ENCODE data around the gene STK25. TPM values are rescaled to one million over a fixed set of nuclear protein-coding genes. Genes with fewer than 3 reads are reported as not detected.

Gene STK25
- total RNA-seq, 3 donors from 2014 or later = 97.1 to 104 (median 100) TPM

DNA sequence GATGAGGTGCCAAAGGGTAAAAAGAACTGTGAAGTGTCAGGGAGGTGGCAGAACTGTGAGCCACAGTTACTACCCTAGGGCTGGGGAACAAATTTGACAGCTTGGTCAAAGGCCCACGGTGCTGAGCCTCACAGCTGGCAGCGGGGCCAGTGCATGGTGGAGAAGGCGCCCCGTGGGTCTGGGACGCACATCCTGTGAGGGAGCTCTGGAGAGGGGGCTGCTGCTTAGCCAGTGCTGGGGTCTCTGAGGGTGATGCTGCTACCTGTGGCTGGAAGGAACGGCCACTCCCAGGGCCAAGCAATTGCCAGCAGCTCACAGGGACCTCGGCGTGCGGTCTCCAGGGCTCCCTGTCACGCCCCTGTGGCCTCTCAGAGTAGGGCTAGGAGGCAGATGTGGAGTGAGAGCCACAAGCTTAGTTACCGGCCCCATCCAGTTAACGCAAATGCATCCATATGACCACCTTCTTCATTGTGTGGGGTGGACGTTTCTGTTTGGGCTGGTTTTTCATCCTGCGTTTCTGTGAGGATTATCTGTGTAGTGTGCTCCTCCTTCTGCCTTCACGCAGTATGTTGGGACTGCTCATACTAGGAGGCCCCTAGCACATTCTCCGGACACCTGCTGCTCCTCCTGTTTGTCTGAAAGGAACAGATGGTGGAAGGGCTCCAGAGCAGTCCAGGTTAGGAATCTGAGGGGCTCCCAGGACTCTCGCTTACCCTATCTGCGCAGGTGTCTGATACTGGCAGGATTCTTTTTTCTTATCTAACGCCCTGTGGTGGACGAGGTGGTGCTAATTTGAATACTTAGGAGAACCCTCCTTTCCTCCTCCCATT lies 26.0 kb downstream of the STK25 start:
- ATAC-seq (no peak), DNase-seq (no peak)
- Mint-ChIP-seq H3K9me3 (no peaks in the 10 kb centered on the region), H3K27me3 (ENCODE audit: low read depth) (no peaks in the 10 kb centered on the region), H3K4me1 (ENCODE audit: low read depth) (no peaks in the 10 kb centered on the region), H3K36me3 (ENCODE audit: insufficient read depth) (peaks cover 6% of the 10 kb centered on the region), H3K4me3 (no peak overlapping the region)

DNA sequence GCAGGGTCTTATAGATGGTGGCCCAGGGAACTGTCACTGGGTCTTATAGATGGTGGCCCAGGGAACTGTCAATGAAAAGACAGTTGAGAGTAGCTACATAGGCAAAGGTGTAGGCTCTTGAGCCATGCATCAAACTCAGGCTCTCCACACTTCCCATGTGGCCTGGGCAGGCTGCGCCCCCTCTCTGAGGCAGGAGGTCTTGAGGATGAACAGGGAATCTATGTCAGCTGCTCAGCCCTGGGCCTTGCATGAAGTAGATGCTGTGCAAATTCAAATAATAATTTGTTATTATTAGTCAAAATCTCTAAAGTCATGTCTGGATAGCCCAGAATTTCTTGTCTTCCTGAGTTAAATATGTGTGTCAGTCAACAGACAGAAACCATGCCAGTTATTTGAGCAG lies 26.7 kb downstream of the STK25 start:
- H3K9me3 Mint-ChIP-seq = no peaks in the 10 kb centered on the region
- H3K4me1 Mint-ChIP-seq (ENCODE audit: low read depth) = no peaks in the 10 kb centered on the region
- ATAC-seq (no peak), DNase-seq (no peak)
- no peaks in the 10 kb centered on the region for H3K27me3 Mint-ChIP-seq (ENCODE audit: low read depth)
- H3K4me3 Mint-ChIP-seq = no peak overlapping the region
- peaks cover 4% of the 10 kb centered on the region for H3K36me3 Mint-ChIP-seq (ENCODE audit: insufficient read depth)

DNA sequence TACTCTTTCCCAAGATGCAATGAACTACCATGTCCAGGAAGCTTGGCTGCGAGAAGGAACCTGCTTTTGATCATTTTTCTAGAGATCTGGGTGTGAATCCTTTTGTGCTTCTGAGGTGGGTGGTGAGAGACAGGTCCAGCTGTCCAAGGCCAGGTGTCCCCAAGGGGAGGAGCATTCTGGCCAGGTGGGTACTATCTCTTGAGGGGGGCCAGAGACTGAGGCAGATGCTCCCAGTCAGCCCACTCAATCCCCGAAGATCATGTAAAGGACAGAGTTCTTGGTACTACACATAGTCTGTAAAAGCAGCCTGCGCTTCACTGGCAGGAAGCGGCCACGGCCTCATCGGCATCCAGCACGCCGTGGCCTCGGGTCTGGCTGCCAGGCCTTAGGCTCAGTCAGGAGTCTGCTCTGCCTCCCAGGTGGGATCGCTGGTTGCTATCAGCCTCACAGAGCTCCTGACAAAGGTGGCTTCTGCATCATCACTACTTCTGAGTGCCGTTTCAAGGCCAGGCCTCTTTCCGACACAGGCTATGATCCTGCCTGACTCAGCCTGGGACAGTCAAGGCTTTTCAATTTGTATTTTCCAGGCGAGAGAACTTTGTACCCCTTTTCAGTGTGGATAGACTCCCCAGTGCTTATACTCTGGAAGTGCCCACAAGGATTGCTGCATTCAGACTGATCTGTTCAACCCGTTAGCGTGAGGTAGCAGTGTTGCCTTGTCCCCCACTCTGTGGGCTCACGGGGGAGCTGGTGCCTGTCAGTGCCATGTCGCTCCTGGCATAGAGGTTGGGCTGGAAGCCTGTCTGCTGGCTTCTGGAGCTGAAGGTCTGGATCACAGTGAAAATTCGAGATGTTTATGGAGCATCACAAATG lies 29.1 kb downstream of the STK25 start:
- Mint-ChIP-seq H3K4me3 (no peak overlapping the region), H3K27me3 (ENCODE audit: low read depth) (no peaks in the 10 kb centered on the region), H3K36me3 (ENCODE audit: insufficient read depth) (peaks cover 4% of the 10 kb centered on the region), H3K9me3 (no peaks in the 10 kb centered on the region), H3K4me1 (ENCODE audit: low read depth) (no peaks in the 10 kb centered on the region)
- DNase-seq (no peak), ATAC-seq (no peak)

- H3K27me3 Mint-ChIP-seq (ENCODE audit: low read depth) = peaks cover 1% of the 10 kb centered on the region
- no peak overlapping the region for H3K4me3 Mint-ChIP-seq
- H3K36me3 Mint-ChIP-seq (ENCODE audit: insufficient read depth) = peaks cover 2% of the 10 kb centered on the region
- DNase-seq (no peak), ATAC-seq (no peak)
- no peaks in the 10 kb centered on the region for H3K4me1 Mint-ChIP-seq (ENCODE audit: low read depth)
- no peaks in the 10 kb centered on the region for H3K9me3 Mint-ChIP-seq
Measured at GRCh38 chr2:241478166-241478565, 30.2 kb downstream of the STK25 start.

DNA sequence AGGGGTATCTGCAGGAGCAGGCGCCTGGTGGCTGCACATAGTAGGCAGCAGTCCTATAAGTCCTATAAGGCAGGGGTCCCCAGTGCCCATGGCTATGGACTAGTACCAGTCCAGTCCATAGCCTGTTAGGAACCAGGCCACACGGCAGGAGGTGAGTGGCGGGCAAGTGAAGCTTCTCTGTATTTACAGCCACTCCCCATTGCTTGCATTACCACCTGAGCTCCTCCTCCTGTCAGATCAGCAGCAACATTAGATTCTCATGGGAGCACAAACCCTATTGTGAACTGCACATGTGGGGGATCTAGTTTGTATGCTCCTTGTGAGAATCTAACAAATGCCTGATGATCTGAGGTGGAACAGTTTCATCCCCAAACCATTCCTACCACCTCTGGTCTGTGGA lies 33.1 kb downstream of the STK25 start:
- DNase-seq (no peak), ATAC-seq (no peak)
- Mint-ChIP-seq H3K4me1 (ENCODE audit: low read depth) (peaks cover 2% of the 10 kb centered on the region), H3K36me3 (ENCODE audit: insufficient read depth) (peaks cover 4% of the 10 kb centered on the region), H3K4me3 (no peak overlapping the region), H3K27me3 (ENCODE audit: low read depth) (peaks cover 19% of the 10 kb centered on the region), H3K9me3 (no peaks in the 10 kb centered on the region)

GRCh38 chr2:241473399-241473798 lies 35.0 kb downstream of the STK25 start:
- ATAC-seq (no peak), DNase-seq (no peak)
- Mint-ChIP-seq H3K9me3 (no peaks in the 10 kb centered on the region), H3K36me3 (ENCODE audit: insufficient read depth) (peaks cover 2% of the 10 kb centered on the region), H3K4me1 (ENCODE audit: low read depth) (peaks cover 4% of the 10 kb centered on the region), H3K27me3 (ENCODE audit: low read depth) (peaks cover 19% of the 10 kb centered on the region), H3K4me3 (no peak overlapping the region)

DNA sequence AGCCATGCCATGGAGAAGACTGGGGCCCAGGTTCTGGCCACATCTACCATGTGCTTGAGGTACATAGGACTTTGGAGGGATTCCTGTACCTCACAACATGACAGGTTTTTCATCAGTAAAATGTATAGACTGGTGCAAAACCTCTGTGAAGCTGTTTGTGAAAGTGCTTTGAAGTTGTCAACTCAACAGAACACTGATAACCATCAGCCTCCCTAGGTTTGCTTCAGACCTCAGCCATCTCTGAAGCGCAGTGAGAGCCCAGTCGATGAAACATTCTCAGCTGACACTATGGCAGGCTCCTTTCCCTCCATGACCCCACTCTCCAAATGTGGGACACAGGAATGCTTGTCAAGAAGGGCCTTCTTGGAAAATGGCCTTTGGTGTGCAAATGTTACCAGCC lies 38.6 kb downstream of the STK25 start:
- no peak for ATAC-seq
- H3K4me3 Mint-ChIP-seq = no peak overlapping the region
- peaks cover 4% of the 10 kb centered on the region for H3K36me3 Mint-ChIP-seq (ENCODE audit: insufficient read depth)
- H3K27me3 Mint-ChIP-seq (ENCODE audit: low read depth) = peaks cover 19% of the 10 kb centered on the region
- H3K4me1 Mint-ChIP-seq (ENCODE audit: low read depth) = peaks cover 4% of the 10 kb centered on the region
- no peak for DNase-seq
- H3K9me3 Mint-ChIP-seq = no peaks in the 10 kb centered on the region

DNA sequence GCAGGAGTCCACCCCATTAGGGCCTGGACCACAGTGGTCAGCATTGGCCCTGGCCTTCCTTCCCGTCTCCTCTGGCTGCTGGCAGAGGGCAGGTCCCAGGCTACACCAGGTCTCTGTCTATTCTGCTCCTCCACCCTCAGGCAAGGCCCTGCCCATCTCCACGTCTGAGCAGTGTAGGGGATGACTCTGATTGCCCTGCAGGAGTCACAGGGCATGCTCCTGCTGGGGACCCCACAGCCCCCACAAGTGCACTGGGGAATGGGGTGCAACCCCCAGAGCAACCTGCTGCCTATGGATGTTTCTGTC lies 40.0 kb downstream of the STK25 start:
- DNase-seq (no peak), ATAC-seq (no peak)
- Mint-ChIP-seq H3K36me3 (ENCODE audit: insufficient read depth) (peaks cover 4% of the 10 kb centered on the region), H3K9me3 (no peaks in the 10 kb centered on the region), H3K27me3 (ENCODE audit: low read depth) (peaks cover 19% of the 10 kb centered on the region), H3K4me3 (no peak overlapping the region), H3K4me1 (ENCODE audit: low read depth) (peaks cover 4% of the 10 kb centered on the region)

DNA sequence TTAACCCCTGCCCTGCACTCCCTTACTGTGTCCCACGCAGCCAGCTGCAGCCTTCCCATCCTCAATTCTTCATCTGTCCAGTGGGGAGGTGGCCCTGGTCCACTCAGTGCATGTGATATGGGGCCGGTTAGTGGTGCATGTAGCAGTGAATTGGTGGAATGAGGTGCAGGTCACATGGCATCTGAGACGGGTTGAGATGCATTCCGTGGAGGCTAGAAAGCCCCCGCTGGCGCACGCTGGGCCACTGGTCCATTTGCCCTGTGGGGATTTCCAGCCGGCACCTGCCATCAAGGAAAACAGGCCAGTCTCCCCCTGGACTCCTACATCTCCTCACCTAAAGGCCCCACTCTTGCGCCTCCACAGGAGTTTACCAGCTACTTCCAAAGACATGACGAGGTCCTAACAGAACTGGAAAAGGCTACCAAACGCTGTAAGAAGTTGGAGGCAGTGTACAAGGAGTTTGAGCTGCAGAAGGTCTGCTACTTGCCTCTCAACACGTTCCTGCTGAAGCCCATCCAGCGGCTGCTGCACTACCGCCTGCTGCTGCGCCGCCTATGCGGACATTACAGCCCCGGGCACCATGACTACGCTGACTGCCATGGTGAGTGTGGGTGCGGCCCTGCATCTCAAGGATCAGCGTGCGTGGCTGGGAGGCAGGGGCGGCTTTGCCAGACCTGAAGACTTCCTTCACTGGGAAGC lies 40.5 kb downstream of the STK25 start:
- ATAC-seq (no peak), DNase-seq (no peak)
- Mint-ChIP-seq H3K9me3 (no peaks in the 10 kb centered on the region), H3K4me3 (no peak overlapping the region), H3K36me3 (ENCODE audit: insufficient read depth) (peaks cover 4% of the 10 kb centered on the region), H3K4me1 (ENCODE audit: low read depth) (peaks cover 4% of the 10 kb centered on the region), H3K27me3 (ENCODE audit: low read depth) (peaks cover 16% of the 10 kb centered on the region)

GRCh38 chr2:241466230-241466629 lies 42.2 kb downstream of the STK25 start:
- DNase-seq (no peak), ATAC-seq (no peak)
- peaks cover 4% of the 10 kb centered on the region for H3K4me1 Mint-ChIP-seq (ENCODE audit: low read depth)
- H3K4me3 Mint-ChIP-seq = no peak overlapping the region
- peaks cover 3% of the 10 kb centered on the region for H3K27me3 Mint-ChIP-seq (ENCODE audit: low read depth)
- no peaks in the 10 kb centered on the region for H3K9me3 Mint-ChIP-seq
- H3K36me3 Mint-ChIP-seq (ENCODE audit: insufficient read depth) = peaks cover 3% of the 10 kb centered on the region

GRCh38 chr2:241465543-241465942 lies 42.8 kb downstream of the STK25 start:
- Mint-ChIP-seq H3K4me3 (no peak overlapping the region), H3K36me3 (ENCODE audit: insufficient read depth) (peaks cover 3% of the 10 kb centered on the region), H3K9me3 (no peaks in the 10 kb centered on the region), H3K4me1 (ENCODE audit: low read depth) (peaks cover 4% of the 10 kb centered on the region), H3K27me3 (ENCODE audit: low read depth) (peaks cover under 1% of the 10 kb centered on the region)
- no peak for ATAC-seq
- no peak for DNase-seq

DNA sequence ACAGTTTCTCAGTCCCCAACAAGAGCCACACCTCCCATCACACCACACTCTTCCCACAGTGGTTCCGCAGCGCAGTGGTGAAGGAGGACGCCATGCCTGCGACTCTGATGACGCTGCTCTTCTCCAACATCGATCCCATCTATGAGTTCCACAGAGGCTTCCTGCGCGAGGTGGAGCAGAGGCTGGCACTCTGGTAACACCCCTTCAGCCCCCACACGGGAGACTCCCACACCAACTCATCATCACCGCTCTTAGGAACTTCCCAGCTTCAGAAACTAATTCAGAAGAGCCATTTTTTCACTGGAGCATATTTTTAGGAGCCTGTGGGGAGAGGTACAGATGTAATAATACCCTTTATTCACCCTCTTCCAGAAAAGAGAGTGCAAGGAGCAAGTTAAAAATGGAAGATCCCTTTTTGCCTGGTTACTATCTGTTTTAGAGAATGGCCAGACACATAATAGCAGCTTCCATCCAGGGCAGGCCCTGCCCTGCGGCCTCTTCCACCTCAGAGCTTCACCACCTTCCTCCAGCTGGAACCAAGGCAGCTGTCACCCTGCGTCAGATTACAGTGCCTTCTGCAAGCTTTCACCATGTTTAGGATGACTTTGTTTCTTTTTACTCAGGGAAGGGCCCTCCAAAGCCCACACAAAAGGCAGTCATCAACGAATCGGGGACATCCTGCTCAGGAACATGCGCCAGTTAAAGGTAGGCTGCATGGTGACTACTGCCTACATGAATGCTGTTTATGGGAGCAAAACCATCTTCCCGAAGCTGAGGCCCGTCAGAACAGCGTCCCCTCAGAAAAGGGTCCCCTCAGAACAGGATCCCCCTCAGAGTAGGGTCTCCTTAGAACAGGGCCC lies 44.9 kb downstream of the STK25 start:
- ATAC-seq = no peak
- H3K27me3 Mint-ChIP-seq (ENCODE audit: low read depth) = no peaks in the 10 kb centered on the region
- H3K9me3 Mint-ChIP-seq = no peaks in the 10 kb centered on the region
- no peak overlapping the region for H3K4me3 Mint-ChIP-seq
- no peak for DNase-seq
- H3K4me1 Mint-ChIP-seq (ENCODE audit: low read depth) = no peaks in the 10 kb centered on the region
- peaks cover 3% of the 10 kb centered on the region for H3K36me3 Mint-ChIP-seq (ENCODE audit: insufficient read depth)

- DNase-seq = no peak
- Mint-ChIP-seq H3K4me1 (ENCODE audit: low read depth) (no peaks in the 10 kb centered on the region), H3K36me3 (ENCODE audit: insufficient read depth) (peaks cover 3% of the 10 kb centered on the region), H3K27me3 (ENCODE audit: low read depth) (no peaks in the 10 kb centered on the region), H3K9me3 (no peaks in the 10 kb centered on the region), H3K4me3 (no peak overlapping the region)
- no peak for ATAC-seq
Measured at GRCh38 chr2:241461693-241462677, 46.4 kb downstream of the STK25 start.

All from activated T-cell treated with anti-CD3 and anti-CD28 coated beads, Interleukin-2, amount 50 U/mL, for 4 hours (primary cell).